ENCODE results near the gene UBE2H.

UBE2H gene

DNA sequence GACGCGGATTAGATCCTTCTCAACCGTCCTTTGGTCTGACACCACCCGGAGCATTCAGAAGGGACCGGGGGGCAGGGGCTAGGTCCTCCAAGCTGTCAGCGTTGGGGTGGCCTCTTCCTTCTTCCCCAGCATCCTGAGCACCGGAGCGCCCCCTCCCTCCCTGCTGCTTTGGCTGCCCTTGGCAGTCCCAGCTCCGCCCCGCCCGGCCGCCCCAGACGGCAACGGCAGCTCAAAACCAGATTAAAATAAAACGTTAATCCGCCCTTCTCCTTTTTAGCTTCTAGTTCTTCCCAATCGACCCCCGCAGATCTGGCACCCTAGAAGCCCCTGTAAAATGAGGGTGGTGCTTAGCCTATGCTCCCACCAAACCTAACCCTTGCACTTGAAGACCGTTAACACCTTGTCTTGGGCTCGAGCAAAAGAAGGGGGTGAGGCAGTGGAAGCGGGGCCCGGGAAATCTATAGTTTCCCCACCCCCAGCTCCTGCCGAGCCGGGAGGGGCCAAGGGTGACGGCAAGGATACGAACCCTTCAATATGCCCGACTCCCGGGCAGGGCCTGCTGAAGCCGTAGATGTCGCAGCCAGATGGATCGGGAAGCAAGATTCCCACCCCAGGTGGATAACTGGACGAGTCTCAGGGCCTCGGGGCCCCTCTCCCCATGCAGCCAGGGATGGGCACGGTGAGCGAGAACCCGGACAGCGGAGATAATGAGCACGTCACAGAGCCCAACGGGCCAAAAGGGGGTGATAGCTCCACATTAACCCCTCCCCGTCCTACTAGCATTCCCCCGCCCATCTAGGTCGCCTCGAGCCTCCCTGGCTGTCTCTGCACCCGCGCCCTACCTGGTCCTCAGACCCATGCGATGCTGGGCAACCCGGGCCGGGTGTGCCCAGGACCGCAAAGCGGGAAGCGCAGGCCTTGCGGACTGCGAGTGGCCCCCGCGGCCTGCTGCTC lies 171.5 kb downstream of the UBE2H start:
- no peak for DNase-seq (ENCODE audit: extremely low read depth, low read depth)
- peak overlapping the region; percentile 42 for H3K4me3 ChIP-seq (replicated peaks; ENCODE audit: low read depth, low read length)
- TF ChIP-seq, protein P1, sequence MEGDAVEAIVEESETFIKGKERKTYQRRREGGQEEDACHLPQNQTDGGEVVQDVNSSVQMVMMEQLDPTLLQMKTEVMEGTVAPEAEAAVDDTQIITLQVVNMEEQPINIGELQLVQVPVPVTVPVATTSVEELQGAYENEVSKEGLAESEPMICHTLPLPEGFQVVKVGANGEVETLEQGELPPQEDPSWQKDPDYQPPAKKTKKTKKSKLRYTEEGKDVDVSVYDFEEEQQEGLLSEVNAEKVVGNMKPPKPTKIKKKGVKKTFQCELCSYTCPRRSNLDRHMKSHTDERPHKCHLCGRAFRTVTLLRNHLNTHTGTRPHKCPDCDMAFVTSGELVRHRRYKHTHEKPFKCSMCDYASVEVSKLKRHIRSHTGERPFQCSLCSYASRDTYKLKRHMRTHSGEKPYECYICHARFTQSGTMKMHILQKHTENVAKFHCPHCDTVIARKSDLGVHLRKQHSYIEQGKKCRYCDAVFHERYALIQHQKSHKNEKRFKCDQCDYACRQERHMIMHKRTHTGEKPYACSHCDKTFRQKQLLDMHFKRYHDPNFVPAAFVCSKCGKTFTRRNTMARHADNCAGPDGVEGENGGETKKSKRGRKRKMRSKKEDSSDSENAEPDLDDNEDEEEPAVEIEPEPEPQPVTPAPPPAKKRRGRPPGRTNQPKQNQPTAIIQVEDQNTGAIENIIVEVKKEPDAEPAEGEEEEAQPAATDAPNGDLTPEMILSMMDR (IDR thresholded peaks at IDR 0.05; ENCODE audit: low read depth, low read length, missing control alignments): no peak

Measured in HFF-Myc (cell line).